Calu3 (cell line): Measurements from ENCODE around the gene RPL28. TPM values are rescaled to one million over a fixed set of nuclear protein-coding genes. Genes with fewer than 3 reads are reported as not detected.
"Not testable (repeated sequence)": the region's sequence is repeated elsewhere in the genome, so short reads cannot be mapped to it uniquely, and the experiment has no call there.

Source experiments
- BruUV-seq: library from RNA; stranded (reverse); fragments of 400-500 nt; replicated peaks from 2 replicates; lab custom pipeline; 2021; lab: Mats Ljungman, UMichigan
- CTCF ChIA-PET: fragments of 300-600 bp; sonication (Branson Sonifier 250); formaldehyde crosslinking; loops from one replicate; lab custom pipeline; 2022; ENCODE audit warnings: antibody characterized with exemption; lab: Charles Lee
- DNase-seq: peaks from one replicate; pipeline ENCODE4 v3.0.0; 2022
- H3K27ac Mint-ChIP-seq: one replicate; pipeline ENCODE4 v1.8.0; 2022; ENCODE audit warnings: mixed read lengths; ENCODE audit not compliant: unreplicated experiment
- H3K27me3 Mint-ChIP-seq: one replicate; pipeline ENCODE4 v1.8.0; 2022; ENCODE audit warnings: mixed read lengths; ENCODE audit not compliant: unreplicated experiment
- H3K36me3 Mint-ChIP-seq: one replicate; pipeline ENCODE4 v1.8.0; 2022; ENCODE audit warnings: mild to moderate bottlenecking, moderate library complexity, mixed read lengths; ENCODE audit not compliant: insufficient read depth, unreplicated experiment
- H3K4me1 Mint-ChIP-seq: one replicate; pipeline ENCODE4 v1.8.0; 2022; ENCODE audit warnings: mild to moderate bottlenecking, low read depth, mixed read lengths; ENCODE audit not compliant: unreplicated experiment
- H3K4me3 Mint-ChIP-seq: one replicate; pipeline ENCODE4 v1.8.0; 2022; ENCODE audit warnings: mild to moderate bottlenecking, low read depth, moderate library complexity, mixed read lengths; ENCODE audit not compliant: unreplicated experiment
- H3K9me3 Mint-ChIP-seq: one replicate; pipeline ENCODE4 v1.8.0; 2022; ENCODE audit warnings: low read depth, mixed read lengths; ENCODE audit not compliant: unreplicated experiment
- intact Hi-C: fragments of 100-400 bp; cut with micrococcal nuclease; formaldehyde crosslinking; loops from one replicate; pipeline ENCODE4 v1.10.0; 2022; ENCODE audit not compliant: unreplicated experiment
- total RNA-seq: library from RNA; stranded (reverse); gene quantifications from 2 replicates; pipeline ENCODE4 v1.2.3, GENCODE V29; 2022
- TF ChIP-seq, protein P1 (sequence below): fragments of 200-600 bp; IDR thresholded peaks from one replicate; pipeline ENCODE4 v1.8.0; 2022; ENCODE audit warnings: antibody characterized with exemption; ENCODE audit not compliant: unreplicated experiment

Gene RPL28
- total RNA-seq, 1 experiment from 2014 or later: 1,520 TPM

DNA sequence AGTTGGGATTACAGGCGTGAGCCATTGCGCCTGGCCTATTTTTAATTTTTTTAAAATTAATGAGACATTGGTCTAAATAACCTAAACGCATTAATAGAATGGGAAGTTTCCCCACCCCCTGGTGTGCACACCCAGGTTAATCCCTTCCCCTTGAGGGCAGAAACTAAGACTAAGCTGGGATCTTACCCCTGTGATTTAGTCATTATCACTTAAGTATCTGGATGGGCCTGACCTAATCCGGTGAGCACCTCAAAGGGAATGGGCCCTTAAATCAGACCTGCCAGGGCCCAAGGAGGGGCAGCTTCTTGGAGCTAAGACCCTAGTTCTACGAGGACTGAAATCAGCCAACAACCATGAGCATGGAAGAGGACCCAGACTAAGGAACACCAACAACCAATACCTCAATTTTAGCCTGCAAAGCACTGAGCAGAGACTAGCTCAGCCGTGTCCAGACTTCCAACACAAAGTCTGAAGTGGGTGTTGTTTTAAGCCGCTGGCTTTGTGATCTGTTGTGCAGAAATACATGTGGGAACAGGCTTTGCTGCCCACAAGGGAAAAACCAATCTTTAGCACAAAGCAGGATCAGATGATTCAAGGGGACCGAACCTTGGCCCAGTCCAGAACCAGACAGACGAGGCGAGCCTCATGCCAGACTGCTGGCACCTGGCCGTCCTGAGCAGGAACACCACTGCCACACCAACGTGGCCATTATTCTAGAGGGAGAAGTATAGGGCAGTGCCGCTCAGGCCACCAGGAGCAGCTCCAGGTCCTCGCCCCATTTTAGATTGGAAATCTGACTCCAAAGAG, 14.8 kb downstream of the RPL28 start:
- Mint-ChIP-seq H3K4me3 (no peak overlapping the region), H3K9me3 (no peaks in the 10 kb centered on the region), H3K36me3 (peaks cover 68% of the 10 kb centered on the region), H3K27me3 (no peaks in the 10 kb centered on the region), H3K27ac (no peak overlapping the region), H3K4me1 (peaks cover 3% of the 10 kb centered on the region)
- TF ChIP-seq, protein P1, sequence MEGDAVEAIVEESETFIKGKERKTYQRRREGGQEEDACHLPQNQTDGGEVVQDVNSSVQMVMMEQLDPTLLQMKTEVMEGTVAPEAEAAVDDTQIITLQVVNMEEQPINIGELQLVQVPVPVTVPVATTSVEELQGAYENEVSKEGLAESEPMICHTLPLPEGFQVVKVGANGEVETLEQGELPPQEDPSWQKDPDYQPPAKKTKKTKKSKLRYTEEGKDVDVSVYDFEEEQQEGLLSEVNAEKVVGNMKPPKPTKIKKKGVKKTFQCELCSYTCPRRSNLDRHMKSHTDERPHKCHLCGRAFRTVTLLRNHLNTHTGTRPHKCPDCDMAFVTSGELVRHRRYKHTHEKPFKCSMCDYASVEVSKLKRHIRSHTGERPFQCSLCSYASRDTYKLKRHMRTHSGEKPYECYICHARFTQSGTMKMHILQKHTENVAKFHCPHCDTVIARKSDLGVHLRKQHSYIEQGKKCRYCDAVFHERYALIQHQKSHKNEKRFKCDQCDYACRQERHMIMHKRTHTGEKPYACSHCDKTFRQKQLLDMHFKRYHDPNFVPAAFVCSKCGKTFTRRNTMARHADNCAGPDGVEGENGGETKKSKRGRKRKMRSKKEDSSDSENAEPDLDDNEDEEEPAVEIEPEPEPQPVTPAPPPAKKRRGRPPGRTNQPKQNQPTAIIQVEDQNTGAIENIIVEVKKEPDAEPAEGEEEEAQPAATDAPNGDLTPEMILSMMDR: no peak
- no peak for DNase-seq
- CTCF ChIA-PET: no interaction called here
- intact Hi-C loops: no loop called here
- BruUV-seq: no TSS peak

DNA sequence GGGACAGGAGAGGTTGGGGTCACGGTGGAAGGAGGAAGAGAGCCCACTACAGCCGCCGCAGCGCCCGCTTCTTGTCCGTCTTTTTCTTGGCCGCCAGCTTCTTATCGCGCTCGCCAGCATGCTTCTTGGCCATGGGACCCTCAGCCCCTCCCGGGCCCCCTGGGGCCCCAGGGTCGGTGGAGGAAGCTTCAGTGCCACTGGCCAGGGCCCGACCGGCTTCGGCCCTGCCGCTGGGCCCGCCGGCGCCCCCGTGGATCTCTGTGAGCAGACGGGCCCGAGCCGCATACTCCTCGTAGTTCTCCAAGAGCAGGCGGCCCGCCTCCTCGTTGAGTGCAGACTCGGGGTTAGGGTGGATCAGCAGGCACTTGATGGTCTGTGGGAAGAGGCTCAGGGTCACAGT, 15.7 kb downstream of the RPL28 start:
- H3K27me3 Mint-ChIP-seq, BruUV-seq, CTCF ChIA-PET, H3K9me3 Mint-ChIP-seq, intact Hi-C loops, H3K4me3 Mint-ChIP-seq, DNase-seq, H3K27ac Mint-ChIP-seq: not testable (repeated sequence)
- Mint-ChIP-seq H3K36me3 (peaks cover 77% of the 10 kb centered on the region), H3K4me1 (peaks cover 12% of the 10 kb centered on the region)

DNA sequence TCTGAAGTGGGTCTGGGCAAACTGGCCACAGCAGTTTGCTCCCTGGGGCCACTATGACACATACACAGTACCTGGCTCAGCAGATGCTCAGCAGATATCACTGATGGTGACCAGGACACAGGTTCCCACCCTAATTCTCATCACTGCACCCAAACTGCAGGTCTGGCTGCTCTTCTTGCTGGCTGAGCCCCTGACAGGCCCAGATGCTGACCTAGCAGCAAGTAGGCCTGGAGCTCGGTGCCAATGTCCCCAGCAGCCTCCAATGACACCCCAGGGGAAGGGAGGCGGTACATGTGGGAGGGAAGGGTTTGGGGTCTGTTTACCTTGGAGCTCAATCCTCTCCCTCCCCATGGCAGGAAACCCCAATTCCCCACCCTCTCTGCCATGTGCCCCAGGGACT, 16.8 kb downstream of the RPL28 start:
- Mint-ChIP-seq H3K4me1 (peaks cover 17% of the 10 kb centered on the region), H3K4me3 (no peak overlapping the region), H3K36me3 (peaks cover 84% of the 10 kb centered on the region), H3K27me3 (no peaks in the 10 kb centered on the region), H3K9me3 (no peaks in the 10 kb centered on the region), H3K27ac (no peak overlapping the region)
- intact Hi-C loops: no loop called here
- TF ChIP-seq, protein P1: no peak
- CTCF ChIA-PET: no interaction called here
- DNase-seq: no peak
- no TSS peak for BruUV-seq

DNA sequence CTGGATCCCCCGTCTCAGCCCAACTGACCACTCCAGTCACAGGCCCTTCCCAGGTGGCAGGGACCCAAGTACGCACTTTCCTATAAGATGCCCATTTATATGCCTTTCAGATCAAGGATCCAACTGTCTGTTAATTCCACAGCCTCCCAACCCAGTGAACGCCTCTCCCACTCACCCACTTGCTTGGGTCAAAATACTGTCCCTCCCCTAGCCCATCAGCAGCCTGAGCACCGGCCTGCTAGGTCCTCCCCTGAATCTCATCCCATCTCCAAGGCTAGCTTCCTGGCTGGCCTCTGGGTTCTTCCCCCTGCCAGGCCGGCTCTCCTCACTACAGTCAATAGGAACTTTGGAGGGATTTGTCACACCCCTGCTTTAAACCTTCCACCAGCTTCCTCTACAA, 19.9 kb downstream of the RPL28 start:
- H3K36me3 Mint-ChIP-seq: peaks cover 79% of the 10 kb centered on the region

More for the DNA sequence above, 19.9 kb downstream of the RPL28 start:
- CTCF ChIA-PET: interaction anchor here (0.6 kb wide), 1 partner anchor 29 kb away, joined by 5 read pairs; the partner anchor contains the start of gene TMEM190
- no TSS peak for BruUV-seq
- Mint-ChIP-seq H3K4me3 (peak overlapping the region; percentile 78), H3K27ac (peak overlapping the region; percentile 96), H3K9me3 (no peaks in the 10 kb centered on the region), H3K27me3 (peaks cover 11% of the 10 kb centered on the region), H3K4me1 (peaks cover 17% of the 10 kb centered on the region)
- intact Hi-C loops: no loop called here
- TF ChIP-seq, protein P1: no peak
- no peak for DNase-seq
